Endometrium (tissue), 2 donors: ENCODE data around the gene ACADL.

ENCODE experiments used
- FAIRE-seq: peaks from 2 replicates; lab custom pipeline; 2012; peaks lifted over from hg19 to GRCh38; lab: Jason Lieb, UNC
- donor health status: control.
- donor health status: control.

Gene ACADL

GRCh38 chr2:210169516-210170195 lies 55.6 kb downstream of the ACADL start:
- no peak for FAIRE-seq

GRCh38 chr2:210167227-210167626 lies 58.0 kb downstream of the ACADL start:
- no peak for FAIRE-seq

DNA sequence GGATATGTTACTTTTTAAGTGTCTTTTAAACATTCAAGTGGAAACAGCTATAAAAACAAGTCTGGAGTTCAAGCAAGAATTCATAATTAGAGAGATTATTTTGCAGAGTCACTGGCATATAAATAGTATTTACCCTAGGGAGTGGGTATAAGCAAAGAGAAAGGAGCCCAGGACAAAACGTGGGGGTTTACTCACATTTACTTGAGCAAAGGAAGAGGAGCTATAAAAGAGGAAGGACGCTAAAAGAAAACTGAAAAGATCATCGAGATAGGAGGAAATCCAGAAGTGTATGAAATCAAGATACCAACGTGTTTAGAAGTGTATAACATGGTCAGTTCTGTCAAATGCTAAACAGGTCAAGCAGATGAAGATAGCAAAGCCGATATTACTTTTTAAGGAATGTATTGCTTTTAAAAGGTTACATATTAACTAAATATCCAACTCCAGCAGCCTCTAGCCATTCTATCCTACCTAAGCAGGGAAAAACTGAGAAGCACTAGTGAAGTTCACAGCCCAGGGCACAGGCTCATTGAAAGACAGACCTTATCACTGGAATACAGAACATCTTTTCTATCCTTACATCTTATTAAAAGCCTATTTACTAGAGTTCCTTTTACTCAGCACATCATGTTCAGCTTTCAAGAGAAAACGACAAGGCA lies 62.7 kb downstream of the ACADL start:
- FAIRE-seq = no peak

DNA sequence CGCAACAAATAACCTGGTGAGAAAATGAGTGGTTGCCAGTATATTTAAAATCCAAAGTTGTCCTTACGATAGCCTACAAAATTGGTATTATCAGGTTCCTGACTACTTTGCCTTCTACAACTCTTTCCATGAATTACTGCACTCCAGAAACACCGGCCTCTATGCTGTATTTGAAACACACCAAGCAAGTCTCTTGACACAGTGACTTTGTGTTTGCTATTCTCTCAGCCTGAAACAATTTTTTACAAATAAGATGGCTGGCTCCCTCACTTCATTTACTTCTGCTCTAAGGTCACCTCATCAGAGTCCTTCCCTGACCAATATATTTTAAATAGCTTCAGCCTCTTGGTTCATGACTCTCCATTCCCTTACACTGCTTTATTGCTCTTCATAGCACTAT lies 66.2 kb downstream of the ACADL start:
- FAIRE-seq = no peak

DNA sequence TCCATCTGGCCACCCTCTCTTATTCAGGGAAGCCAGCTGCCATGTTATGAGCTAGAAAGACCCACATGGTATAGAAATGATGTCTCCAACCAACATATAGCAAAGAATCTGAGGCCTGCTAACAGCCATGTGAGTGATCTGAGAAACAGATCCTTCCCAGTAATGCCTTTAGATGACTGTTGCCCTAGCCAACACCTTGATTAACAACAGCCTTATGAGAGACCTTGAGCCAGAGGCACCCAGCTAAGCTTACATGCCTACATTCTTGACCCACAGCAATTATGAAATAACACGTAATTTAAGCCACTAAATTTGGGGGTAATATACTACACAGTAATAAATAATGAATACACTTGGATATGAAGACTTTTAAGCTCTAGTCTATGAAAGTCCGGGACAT lies 67.0 kb downstream of the ACADL start:
- FAIRE-seq = no peak

DNA sequence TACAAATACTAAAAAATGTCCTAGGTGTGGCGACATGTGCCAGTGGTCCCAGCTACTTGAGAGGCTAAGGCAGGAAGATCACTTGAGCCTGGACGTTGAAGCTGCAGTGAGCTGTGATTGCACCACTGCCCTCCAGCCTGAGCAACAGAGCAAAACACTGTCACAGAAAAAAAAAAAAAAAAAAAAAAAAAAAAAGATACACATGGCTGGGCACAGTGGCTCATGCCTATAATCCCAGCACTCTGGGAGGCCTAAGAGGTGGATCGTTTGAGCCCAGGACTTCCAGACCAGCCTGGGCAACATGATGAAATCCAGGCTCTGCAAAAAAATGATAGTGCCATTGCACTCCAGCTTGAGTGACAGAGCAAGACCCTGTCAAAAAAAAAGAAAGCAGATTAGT lies 67.7 kb downstream of the ACADL start:
- FAIRE-seq = no peak

DNA sequence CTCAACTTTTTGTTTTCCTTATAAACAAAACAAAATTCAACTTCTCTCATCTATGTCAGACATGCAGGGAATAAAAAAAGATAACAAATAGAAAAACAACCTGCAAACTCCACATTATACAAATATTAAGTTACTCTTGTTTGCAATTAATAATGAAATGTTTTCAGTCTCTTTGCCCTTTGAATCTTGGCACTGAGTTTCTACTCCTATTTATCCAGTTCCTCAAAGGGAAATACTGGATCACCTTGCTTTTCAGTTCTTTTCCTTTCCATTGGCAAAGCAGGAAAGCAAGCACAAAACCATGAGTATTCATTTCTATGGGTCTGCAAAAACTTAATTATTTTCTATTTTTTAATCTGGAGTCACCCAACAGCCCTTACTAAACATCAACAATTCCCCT lies 77.6 kb downstream of the ACADL start:
- no peak for FAIRE-seq
